HG03135 (cell line): ENCODE results near the gene WNT6.

Experiments used
- ATAC-seq: cut with Tn5 transposase; IDR thresholded peaks from one replicate; pipeline ENCODE4 v1.9.1; 2021; ENCODE audit warnings: mild to moderate bottlenecking, moderate library complexity; ENCODE audit not compliant: unreplicated experiment

WNT6 gene

GRCh38 chr2:218856167-218856895 lies 3.3 kb upstream of the WNT6 start:
- no peak for ATAC-seq

- ATAC-seq: no peak
Measured at GRCh38 chr2:218856896-218857243, 2.7 kb upstream of the WNT6 start.

- no peak for ATAC-seq
Measured at GRCh38 chr2:218857371-218858137, 2.1 kb upstream of the WNT6 start.

GRCh38 chr2:218858138-218858445 lies 1.5 kb upstream of the WNT6 start:
- ATAC-seq: no peak

GRCh38 chr2:218858671-218859555 lies 692 bp upstream of the WNT6 start:
- ATAC-seq: no peak

GRCh38 chr2:218859988-218860831 lies 605 bp downstream of the WNT6 start:
- ATAC-seq: no peak

GRCh38 chr2:218860950-218861381 lies 1.4 kb downstream of the WNT6 start:
- ATAC-seq: no peak

GRCh38 chr2:218861645-218862318 lies 2.2 kb downstream of the WNT6 start:
- ATAC-seq: no peak

GRCh38 chr2:218863021-218863520 lies 3.5 kb downstream of the WNT6 start:
- ATAC-seq: no peak

- no peak for ATAC-seq
Measured at GRCh38 chr2:218865396-218865795, 5.8 kb downstream of the WNT6 start.

GRCh38 chr2:218865999-218866398 lies 6.4 kb downstream of the WNT6 start:
- no peak for ATAC-seq

- ATAC-seq: no peak
Measured at GRCh38 chr2:218867900-218868299, 8.3 kb downstream of the WNT6 start.

GRCh38 chr2:218869064-218869463 lies 9.5 kb downstream of the WNT6 start:
- no peak for ATAC-seq

GRCh38 chr2:218870984-218871344 lies 11.4 kb downstream of the WNT6 start:
- ATAC-seq: no peak

- no peak for ATAC-seq
Measured at GRCh38 chr2:218871345-218872302, 12.0 kb downstream of the WNT6 start.

GRCh38 chr2:218872645-218873358 lies 13.2 kb downstream of the WNT6 start:
- no peak for ATAC-seq

GRCh38 chr2:218873359-218874194 lies 14.0 kb downstream of the WNT6 start:
- no peak for ATAC-seq
